ENCODE data around the gene PPP2R5C. TPM values are rescaled to one million over a fixed set of nuclear protein-coding genes. Genes with fewer than 3 reads are reported as not detected.

Gene PPP2R5C
- total RNA-seq, 1 experiment from 2014 or later: 93.0 TPM

DNA sequence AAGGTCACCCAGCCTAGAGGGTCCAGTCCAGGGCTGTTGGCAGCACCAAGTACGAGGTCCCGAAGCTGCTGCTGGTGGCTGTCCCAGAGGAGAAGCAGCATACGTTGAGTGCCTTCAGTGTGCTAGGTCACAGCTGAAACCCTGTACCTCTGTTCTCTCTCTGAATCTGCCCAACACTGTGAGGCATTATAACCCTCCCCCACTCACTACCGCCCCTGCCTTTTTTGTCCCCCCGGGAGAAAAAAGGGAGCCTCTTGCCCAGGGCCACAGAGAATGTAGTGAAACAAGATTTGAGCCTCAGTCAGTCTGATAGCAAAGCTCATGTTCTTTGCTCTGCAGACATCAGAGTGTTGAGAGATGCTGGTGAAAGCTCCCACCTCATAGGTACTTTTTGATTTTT is 53.4 kb downstream of the PPP2R5C start:
- Histone ChIP-seq H3K79me1 (ENCODE audit: insufficient read depth, low read depth, low read length, poor library complexity, severe bottlenecking) (peaks cover 24% of the 10 kb centered on the region), H4K8ac (replicated peaks; ENCODE audit: insufficient read length, low read depth, low read length) (no peak overlapping the region), H3K23ac (ENCODE audit: insufficient read length, low read depth, low read length) (no peak overlapping the region), H3K79me2 (ENCODE audit: insufficient read depth, low read length) (peaks cover 37% of the 10 kb centered on the region), H3T11ph (ENCODE audit: low read length) (no peak overlapping the region), H3K27ac (ENCODE audit: insufficient read length, low read depth, low read length) (no peak overlapping the region), H2BK120ac (ENCODE audit: low read depth, low read length, poor library complexity, severe bottlenecking) (no peak overlapping the region), H3K18ac (ENCODE audit: insufficient read length, low read depth, low read length) (no peak overlapping the region), H3K4me2 (ENCODE audit: insufficient read depth, insufficient read length, low read length) (no peak overlapping the region), H3K4ac (ENCODE audit: low read depth, low read length) (no peak overlapping the region), H2BK20ac (ENCODE audit: low read depth, low read length, poor library complexity, severe bottlenecking) (no peak overlapping the region), H3K23me2 (ENCODE audit: insufficient read length, low read depth, low read length, poor library complexity, severe bottlenecking) (no peaks in the 10 kb centered on the region), H2BK15ac (ENCODE audit: low read depth, low read length) (no peak overlapping the region), H3K56ac (ENCODE audit: insufficient read length, low read depth, low read length) (no peak overlapping the region), H3K14ac (ENCODE audit: insufficient read depth, low read length) (no peak overlapping the region), H2AK5ac (ENCODE audit: insufficient read length, low read length) (no peak overlapping the region), H4K20me1 (ENCODE audit: control insufficient read depth, insufficient read depth, insufficient read length) (no peaks in the 10 kb centered on the region), H2AFZ (ENCODE audit: low read length) (no peak overlapping the region), H4K91ac (ENCODE audit: insufficient read length, low read depth, low read length) (no peak overlapping the region), H3K27me3 (ENCODE audit: insufficient read depth, low read length) (no peaks in the 10 kb centered on the region), H3K9ac (ENCODE audit: extremely low read depth, insufficient read length, low read length) (no peak overlapping the region), H2BK5ac (ENCODE audit: insufficient read length, low read length) (no peak overlapping the region), H4K5ac (ENCODE audit: insufficient read length, low read depth, low read length) (no peak overlapping the region), H3K9me3 (ENCODE audit: control insufficient read depth, low read depth, low read length) (no peaks in the 10 kb centered on the region), H2BK12ac (ENCODE audit: insufficient read length, low read depth, low read length) (no peak overlapping the region), H3K4me1 (ENCODE audit: insufficient read depth, low read length) (no peaks in the 10 kb centered on the region)
- WGBS (ENCODE audit: extremely low coverage, insufficient read length, low lambda C conversion rate): no CpG with 5 or more reads among the region's 5 CpGs
- DNase-seq: no peak
- TF ChIP-seq, protein P1, sequence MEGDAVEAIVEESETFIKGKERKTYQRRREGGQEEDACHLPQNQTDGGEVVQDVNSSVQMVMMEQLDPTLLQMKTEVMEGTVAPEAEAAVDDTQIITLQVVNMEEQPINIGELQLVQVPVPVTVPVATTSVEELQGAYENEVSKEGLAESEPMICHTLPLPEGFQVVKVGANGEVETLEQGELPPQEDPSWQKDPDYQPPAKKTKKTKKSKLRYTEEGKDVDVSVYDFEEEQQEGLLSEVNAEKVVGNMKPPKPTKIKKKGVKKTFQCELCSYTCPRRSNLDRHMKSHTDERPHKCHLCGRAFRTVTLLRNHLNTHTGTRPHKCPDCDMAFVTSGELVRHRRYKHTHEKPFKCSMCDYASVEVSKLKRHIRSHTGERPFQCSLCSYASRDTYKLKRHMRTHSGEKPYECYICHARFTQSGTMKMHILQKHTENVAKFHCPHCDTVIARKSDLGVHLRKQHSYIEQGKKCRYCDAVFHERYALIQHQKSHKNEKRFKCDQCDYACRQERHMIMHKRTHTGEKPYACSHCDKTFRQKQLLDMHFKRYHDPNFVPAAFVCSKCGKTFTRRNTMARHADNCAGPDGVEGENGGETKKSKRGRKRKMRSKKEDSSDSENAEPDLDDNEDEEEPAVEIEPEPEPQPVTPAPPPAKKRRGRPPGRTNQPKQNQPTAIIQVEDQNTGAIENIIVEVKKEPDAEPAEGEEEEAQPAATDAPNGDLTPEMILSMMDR (conservative IDR thresholded peaks at IDR 0.05): no peak
- Mint-ChIP-seq H3K9me3 (no peaks in the 10 kb centered on the region), H3K27me3 (ENCODE audit: low read depth) (no peaks in the 10 kb centered on the region), H3K27ac (no peak overlapping the region), H3K36me3 (ENCODE audit: insufficient read depth in 1 of 3, low read depth in 3 of 3) (peaks cover 0 to 9% (median 4%) of the 10 kb centered on the region in 3 experiments; a peak in 2 of 7 replicates), H3K4me1 (peaks cover 5 to 15% of the 10 kb centered on the region in 2 experiments), H3K4me3 (no peak overlapping the region)
